ENCODE measurements around the gene C10orf143.
"Not testable (repeated sequence)": the region's sequence is repeated elsewhere in the genome, so short reads cannot be mapped to it uniquely, and the experiment has no call there.

Gene C10orf143

GRCh38 chr10:130111113-130111851, 652 bp upstream of the C10orf143 start:
- DNase-seq, result peak; percentile 96 to 97 (median 97)

- DNase-seq, result peak; percentile 86 to 91 (median 87)
These were observed 809 bp downstream of the C10orf143 start for GRCh38 chr10:130109796-130110245.

GRCh38 chr10:130108934-130109604, 1.6 kb downstream of the C10orf143 start:
- no peak for DNase-seq

- DNase-seq, result not testable (repeated sequence)
These were observed 2.5 kb downstream of the C10orf143 start for GRCh38 chr10:130108146-130108545.

- DNase-seq, result no peak
These were observed 4.9 kb downstream of the C10orf143 start for GRCh38 chr10:130105724-130106123.

GRCh38 chr10:130099344-130099743, 11.3 kb downstream of the C10orf143 start:
- no peak for DNase-seq

- not testable (repeated sequence) for DNase-seq
These were observed 20.1 kb downstream of the C10orf143 start for GRCh38 chr10:130090565-130090964.

GRCh38 chr10:130080461-130080814, 30.2 kb downstream of the C10orf143 start:
- DNase-seq, result no peak

GRCh38 chr10:130079614-130080460, 30.8 kb downstream of the C10orf143 start:
- DNase-seq, result no peak

GRCh38 chr10:130078120-130078519, 32.5 kb downstream of the C10orf143 start:
- no peak for DNase-seq

- DNase-seq, result no peak
These were observed 33.9 kb downstream of the C10orf143 start for GRCh38 chr10:130076681-130077080.

GRCh38 chr10:130074639-130075038, 36.0 kb downstream of the C10orf143 start:
- no peak for DNase-seq

- no peak for DNase-seq
These were observed 36.7 kb downstream of the C10orf143 start for GRCh38 chr10:130073912-130074311.

- no peak for DNase-seq
These were observed 38.4 kb downstream of the C10orf143 start for GRCh38 chr10:130072247-130072646.

- DNase-seq, result no peak
These were observed 42.7 kb downstream of the C10orf143 start for GRCh38 chr10:130067893-130068292.

GRCh38 chr10:130066743-130067142, 43.9 kb downstream of the C10orf143 start:
- no peak for DNase-seq

GRCh38 chr10:130065251-130065650, 45.4 kb downstream of the C10orf143 start:
- no peak for DNase-seq

- DNase-seq, result no peak
These were observed 45.8 kb downstream of the C10orf143 start for GRCh38 chr10:130064783-130065182.

- no peak for DNase-seq
These were observed 47.7 kb downstream of the C10orf143 start for GRCh38 chr10:130062976-130063375.

GRCh38 chr10:130062201-130062600, 48.4 kb downstream of the C10orf143 start:
- DNase-seq, result no peak

GRCh38 chr10:130061760-130062159, 48.9 kb downstream of the C10orf143 start:
- DNase-seq, result no peak

GRCh38 chr10:130054021-130054420, 56.6 kb downstream of the C10orf143 start:
- no peak for DNase-seq

- DNase-seq, result no peak
These were observed 57.1 kb downstream of the C10orf143 start for GRCh38 chr10:130053561-130053960.
